HUES6 (cell line): ENCODE measurements around the gene LZIC.
A peak's percentile ranks its signal among the peaks of the same experiment; 100 is the strongest.

Source experiments
- H3K27ac ChIP-seq: 2 replicates; pipeline ENCODE4 v1.7.0; 2013; ENCODE audit warnings: low read depth, mild to moderate bottlenecking, low read length, inconsistent platforms
- H3K27me3 ChIP-seq: 2 replicates; pipeline ENCODE4 v1.6.1; 2013; ENCODE audit warnings: low read length; ENCODE audit not compliant: control insufficient read depth, insufficient read depth
- H3K36me3 ChIP-seq: 2 replicates; pipeline ENCODE4 v1.6.1; 2013; ENCODE audit warnings: low read length; ENCODE audit not compliant: control insufficient read depth, insufficient read depth
- H3K4me1 ChIP-seq: 2 replicates; pipeline ENCODE4 v1.6.1; 2013; ENCODE audit warnings: low read length; ENCODE audit not compliant: control insufficient read depth, insufficient read depth
- H3K4me3 ChIP-seq: 2 replicates; pipeline ENCODE4 v1.5.1; 2013; ENCODE audit warnings: low read depth, low read length
- H3K9ac ChIP-seq: one replicate; pipeline ENCODE4 v1.6.1; 2013; ENCODE audit warnings: mild to moderate bottlenecking, low read length
- H3K9me3 ChIP-seq: 2 replicates; pipeline ENCODE4 v1.6.1; 2013; ENCODE audit warnings: low read depth, low read length; ENCODE audit not compliant: control insufficient read depth, insufficient read depth

LZIC gene

DNA sequence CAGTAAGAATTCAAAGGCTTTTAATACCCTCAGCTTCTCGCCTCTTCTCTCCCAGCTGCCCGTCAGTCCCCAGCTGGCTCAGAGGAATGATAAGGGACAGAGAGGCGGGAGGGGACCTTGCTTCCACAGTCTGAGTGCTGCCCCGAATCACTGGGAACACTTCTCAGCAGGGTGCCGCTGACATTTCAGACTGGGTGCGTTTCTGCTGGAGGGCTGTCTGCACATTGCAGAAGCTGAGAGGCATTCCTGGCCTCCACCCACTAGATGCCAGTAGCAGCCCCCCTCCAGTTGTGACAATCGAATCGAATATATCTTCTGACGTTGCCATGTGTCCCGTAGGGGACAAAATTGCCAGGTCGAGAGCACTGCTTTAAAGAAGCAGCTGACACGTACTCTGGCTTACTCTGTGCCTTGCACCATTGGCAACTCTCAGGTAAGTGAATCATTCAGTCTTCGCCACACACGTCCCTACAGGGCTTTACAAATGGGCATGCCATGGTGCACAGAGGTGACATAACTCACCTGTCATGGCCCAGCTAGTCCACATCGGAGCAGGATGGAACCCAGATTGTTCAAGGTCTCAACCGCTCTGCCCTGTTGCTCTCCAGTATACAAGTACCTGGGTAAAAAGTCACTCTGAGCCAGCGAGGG lies 57.0 kb downstream of the LZIC start:
- H3K27ac ChIP-seq: no peak overlapping the region
- H3K4me1 ChIP-seq: peaks cover 33% of the 10 kb centered on the region
- H3K4me3 ChIP-seq: no peak overlapping the region
- 0 out of 2 replicates have a peak, but pooled peaks cover 2% of the 10 kb centered on the region for H3K36me3 ChIP-seq
- H3K9me3 ChIP-seq: no peaks in the 10 kb centered on the region
- H3K27me3 ChIP-seq: no peaks in the 10 kb centered on the region
- no peak overlapping the region for H3K9ac ChIP-seq

GRCh38 chr1:9884805-9885204 lies 58.4 kb downstream of the LZIC start:
- Histone ChIP-seq H3K27me3 (no peaks in the 10 kb centered on the region), H3K27ac (no peak overlapping the region), H3K9me3 (no peaks in the 10 kb centered on the region), H3K4me1 (peaks cover 20% of the 10 kb centered on the region), H3K36me3 (0 out of 2 replicates have a peak, but pooled peaks cover 2% of the 10 kb centered on the region), H3K9ac (no peak overlapping the region), H3K4me3 (no peak overlapping the region)

DNA sequence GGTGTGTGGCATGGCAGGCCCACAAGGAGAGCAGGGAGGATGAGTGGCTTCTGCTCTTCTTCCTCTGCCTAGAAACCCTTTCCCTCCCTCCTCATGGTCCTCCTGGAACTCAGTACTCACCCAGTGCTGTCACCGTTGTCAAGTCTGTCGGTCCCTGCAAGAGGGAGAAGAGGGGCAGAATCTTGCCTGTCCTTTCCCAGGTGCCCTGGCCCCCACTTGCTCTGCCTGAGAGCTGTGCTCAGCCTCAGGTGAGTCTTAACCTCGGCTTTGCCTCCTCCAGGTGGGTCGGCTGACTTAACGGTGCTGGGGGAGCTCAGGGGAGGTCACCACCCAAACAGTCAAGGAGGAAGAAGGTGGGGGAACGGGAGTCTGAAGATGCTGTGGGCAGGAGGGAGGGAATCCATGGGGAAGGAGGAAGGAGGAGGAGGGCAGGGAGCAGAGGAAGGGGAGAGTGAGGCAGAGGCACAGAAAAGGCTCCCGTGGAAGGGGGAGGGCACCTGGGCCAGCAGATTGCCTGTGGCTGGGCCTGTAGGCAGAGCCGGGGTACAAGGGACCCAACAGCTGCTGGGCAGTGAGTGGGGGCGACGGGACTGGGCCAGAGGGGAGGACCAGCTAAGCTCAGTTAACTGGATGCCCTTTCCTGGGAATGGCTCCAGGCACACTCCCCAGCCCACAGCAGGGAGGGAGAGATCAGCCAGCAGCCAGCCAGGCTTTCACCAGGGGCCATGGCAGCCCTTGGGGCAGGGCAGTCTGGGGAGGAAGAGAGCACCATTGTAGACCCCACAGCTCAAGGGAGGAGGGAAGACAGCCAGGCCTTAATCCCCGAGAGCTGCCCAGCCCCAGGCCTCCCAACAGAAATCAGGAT lies 59.4 kb downstream of the LZIC start:
- no peaks in the 10 kb centered on the region for H3K9me3 ChIP-seq
- no peak overlapping the region for H3K27ac ChIP-seq
- H3K4me3 ChIP-seq: no peak overlapping the region
- H3K4me1 ChIP-seq: peaks cover 11% of the 10 kb centered on the region; the same call in 1 of the 2 replicates
- H3K36me3 ChIP-seq: 0 out of 2 replicates have a peak, but pooled peaks cover 2% of the 10 kb centered on the region
- no peaks in the 10 kb centered on the region for H3K27me3 ChIP-seq
- H3K9ac ChIP-seq: peak overlapping the region; percentile 44

GRCh38 chr1:9882945-9883303 lies 60.3 kb downstream of the LZIC start:
- no peak overlapping the region for H3K9ac ChIP-seq
- H3K4me1 ChIP-seq: peaks cover 7% of the 10 kb centered on the region; the same call in 1 of the 2 replicates
- no peaks in the 10 kb centered on the region for H3K27me3 ChIP-seq

DNA sequence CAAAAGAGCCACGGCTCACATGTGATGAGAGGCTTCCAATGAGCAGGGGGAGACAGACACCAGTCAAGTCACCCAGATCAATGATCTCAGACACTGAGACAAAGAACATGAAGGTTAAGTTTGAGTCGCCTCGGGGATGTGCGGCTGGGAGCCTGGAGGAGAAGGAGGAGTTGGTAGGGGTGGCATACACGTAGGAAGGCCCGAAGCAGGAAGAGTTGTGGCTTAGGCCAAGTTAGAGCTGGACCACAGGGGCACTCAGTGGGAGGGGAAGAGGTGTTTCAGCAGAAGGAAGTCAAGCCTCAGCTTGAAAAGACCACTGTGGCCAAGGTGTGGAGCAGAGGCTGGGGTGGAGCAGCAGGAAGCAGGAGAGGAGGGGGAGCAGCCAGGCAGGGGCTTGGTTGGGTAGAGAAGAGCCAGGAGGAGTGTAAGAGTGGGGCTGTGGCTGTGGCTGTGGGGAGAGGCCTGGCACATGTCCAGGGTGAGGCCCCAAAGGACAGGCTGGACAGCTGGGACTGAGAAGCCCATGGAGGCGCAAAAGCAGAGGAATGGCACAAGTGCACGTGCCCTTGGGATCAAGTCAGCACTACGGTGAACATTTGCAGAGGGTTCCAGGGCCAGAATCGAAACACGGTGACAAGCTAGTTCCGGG lies 60.8 kb downstream of the LZIC start:
- H3K9ac ChIP-seq: no peak overlapping the region
- peaks cover 7% of the 10 kb centered on the region; the same call in 1 of the 2 replicates for H3K4me1 ChIP-seq

More at GRCh38 chr1:9882945-9883303, 60.3 kb downstream of the LZIC start:
- no peak overlapping the region for H3K4me3 ChIP-seq
- no peaks in the 10 kb centered on the region for H3K9me3 ChIP-seq
- H3K36me3 ChIP-seq: 0 out of 2 replicates have a peak, but pooled peaks cover 2% of the 10 kb centered on the region
- no peak overlapping the region for H3K27ac ChIP-seq

DNA sequence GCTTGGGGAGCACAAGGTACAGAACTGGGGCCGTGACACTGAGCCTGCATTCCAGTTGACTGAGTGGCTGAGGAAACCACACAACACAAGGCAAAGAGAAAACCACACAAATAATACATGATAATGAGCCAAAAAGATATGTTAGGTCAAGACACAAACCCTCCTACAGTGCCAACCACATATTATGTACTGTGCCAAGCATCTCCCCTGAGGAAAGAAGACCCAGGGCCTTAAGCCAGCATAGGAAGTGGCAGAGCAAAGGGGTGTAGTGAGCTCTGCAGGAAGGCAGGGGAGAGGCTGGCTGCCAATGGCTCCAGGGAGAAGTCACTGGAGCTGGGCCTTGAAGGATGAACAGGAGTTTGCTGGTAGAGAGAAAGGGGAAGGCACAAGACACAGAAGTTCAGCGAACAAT lies 61.3 kb downstream of the LZIC start:
- Histone ChIP-seq H3K4me1 (peaks cover 7% of the 10 kb centered on the region; the same call in 1 of the 2 replicates), H3K27ac (no peak overlapping the region), H3K27me3 (no peaks in the 10 kb centered on the region), H3K9me3 (no peaks in the 10 kb centered on the region), H3K36me3 (0 out of 2 replicates have a peak, but pooled peaks cover 2% of the 10 kb centered on the region), H3K9ac (no peak overlapping the region), H3K4me3 (no peak overlapping the region)

More for the DNA sequence above, 60.8 kb downstream of the LZIC start:
- Histone ChIP-seq H3K9me3 (no peaks in the 10 kb centered on the region), H3K27ac (no peak overlapping the region), H3K27me3 (no peaks in the 10 kb centered on the region), H3K4me3 (no peak overlapping the region), H3K36me3 (0 out of 2 replicates have a peak, but pooled peaks cover 2% of the 10 kb centered on the region)
